K562 (cell line): ENCODE data around the gene SPOCK3. TPM values are rescaled to one million over a fixed set of nuclear protein-coding genes. Genes with fewer than 3 reads are reported as not detected.

Experiments
- ATAC-seq: fragments of 200-7000 bp; cut with Tn5 transposase; 3 replicates; pipeline ENCODE4 v1.9.1; 2020; ENCODE audit warnings: moderate library complexity
- BruUV-seq: library from RNA; stranded (reverse); fragments of 400-500 nt; replicated peaks from 2 replicates; lab custom pipeline; 2021; lab: Mats Ljungman, UMichigan
- CTCF ChIA-PET: fragments of 300-600 bp; formaldehyde crosslinking; extraction: SDS; loops from one replicate; lab custom pipeline; 2021; ENCODE audit warnings: low intra/inter-chr PET ratio; lab: Yijun Ruan, JAX
- POLR2A ChIA-PET: fragments of 300-600, 350-650 bp; sonication (Branson Sonifier 250); formaldehyde crosslinking; extraction: SDS; loops from one replicate; lab custom pipeline; 2021; ENCODE audit warnings: antibody characterized with exemption, inconsistent platforms; lab: Yijun Ruan, JAX
- DNase-seq, 4 experiments: peaks; one replicate each; pipeline versions ENCODE4 v3.0.0 to v3.0.0-alpha.2; 2011 to 2018; ENCODE audit warnings: low spot score in 3 of 4, mixed read lengths in 3 of 4; ENCODE audit errors: extremely low read depth in 1 of 4
- FAIRE-seq: peaks from 2 replicates; lab custom pipeline; 2011; peaks lifted over from hg19 to GRCh38; lab: Jason Lieb, UNC
- H2AFZ ChIP-seq: 2 replicates; pipeline ENCODE4 v1.6.0; 2011; ENCODE audit warnings: low read depth, low read length, control low read depth, inconsistent platforms
- H3K27ac ChIP-seq: fragments of 200-600 bp; 3 replicates; pipeline ENCODE4 v1.8.0; 2011; ENCODE audit warnings: low read depth, mild to moderate bottlenecking, control low read depth, inconsistent platforms, low read length, moderate library complexity, mixed read lengths; ENCODE audit errors: extremely low read depth
- H3K27me3 ChIP-seq, 2 experiments: fragments of 300-600 bp in 1 of 2; 2 replicates in 1 of 2; 3 replicates in 1 of 2; pipeline versions ENCODE4 v1.6.0 to v1.8.0; 2011; ENCODE audit warnings: inconsistent platforms in 2 of 2, low read length in 2 of 2, mild to moderate bottlenecking in 1 of 2, mixed read lengths in 1 of 2, moderate library complexity in 1 of 2; ENCODE audit not compliant: control insufficient read depth in 2 of 2, insufficient read depth in 2 of 2
- H3K36me3 ChIP-seq: fragments of 300-600 bp; 3 replicates; pipeline ENCODE4 v1.8.0; 2011; ENCODE audit warnings: mild to moderate bottlenecking, low read length, inconsistent platforms; ENCODE audit not compliant: control insufficient read depth, insufficient read depth
- H3K4me1 ChIP-seq, 2 experiments: fragments of 200-600 bp in 1 of 2; replicated peaks in 1 of 2; 2 replicates in 1 of 2; 3 replicates in 1 of 2; pipeline versions ENCODE4 v1.5.1 to v1.8.0; 2011; ENCODE audit warnings: inconsistent platforms in 2 of 2, low read length in 2 of 2, mild to moderate bottlenecking in 1 of 2, mixed read lengths in 1 of 2, moderate library complexity in 1 of 2; ENCODE audit not compliant: control insufficient read depth in 2 of 2, insufficient read depth in 2 of 2
- H3K4me2 ChIP-seq: 2 replicates; pipeline ENCODE4 v1.6.1; 2011; ENCODE audit warnings: low read length, control low read depth, inconsistent platforms, mixed read lengths; ENCODE audit not compliant: insufficient read depth
- H3K4me3 ChIP-seq: fragments of 200-600 bp; sonication (generic), shearing (Covaris generic); 2 replicates; pipeline ENCODE4 v1.5.1; 2016; ENCODE audit warnings: control low read depth, inconsistent platforms
- H3K79me2 ChIP-seq: fragments of 200-600 bp; 3 replicates; pipeline ENCODE4 v1.8.0; 2011; ENCODE audit warnings: low read length, inconsistent platforms; ENCODE audit not compliant: control insufficient read depth, insufficient read depth
- H3K9ac ChIP-seq, 2 experiments: 2 replicates each; pipeline versions ENCODE4 v1.6.0 to v1.6.1; 2011; ENCODE audit warnings: low read depth in 2 of 2, low read length in 2 of 2, control low read depth in 1 of 2, inconsistent platforms in 1 of 2, mild to moderate bottlenecking in 1 of 2, mixed read lengths in 1 of 2; ENCODE audit not compliant: insufficient read depth in 1 of 2
- H3K9me1 ChIP-seq: one replicate; pipeline ENCODE4 v1.6.0; 2011; ENCODE audit warnings: inconsistent platforms, mild to moderate bottlenecking, low read length, moderate library complexity; ENCODE audit not compliant: control insufficient read depth, insufficient read depth
- H3K9me3 ChIP-seq: replicated peaks from 2 replicates; pipeline ENCODE4 v1.5.1; 2011; ENCODE audit warnings: low read depth, low read length, inconsistent platforms; ENCODE audit not compliant: control insufficient read depth, insufficient read depth
- H4K20me1 ChIP-seq: replicated peaks from 2 replicates; pipeline ENCODE4 v1.6.1; 2011; ENCODE audit warnings: low read length, inconsistent platforms, mixed read lengths; ENCODE audit not compliant: control insufficient read depth, insufficient read depth
- ADNP ChIP-seq: fragments of 200-800 bp; sonication (Bioruptor generic); IDR thresholded peaks from 2 replicates; pipeline ENCODE4 v1.6.1; 2016; ENCODE audit warnings: missing genetic modification characterization, missing compliant biosample characterization
- FOXP1 ChIP-seq: sonication (generic); formaldehyde crosslinking; IDR thresholded peaks from 2 replicates; pipeline ENCODE4 v1.8.0; 2022; ENCODE audit warnings: mild to moderate bottlenecking, missing genetic modification reagents
- HDAC8 ChIP-seq: fragments of 450-650 bp; IDR thresholded peaks from 2 replicates; pipeline ENCODE4 v1.6.1; 2016; ENCODE audit warnings: mild to moderate bottlenecking, missing genetic modification characterization, moderate library complexity, missing compliant biosample characterization
- HOXB6 ChIP-seq: fragments of 250-450 bp; sonication (Bioruptor Pico); IDR thresholded peaks from 2 replicates; pipeline ENCODE4 v1.5.1; 2022; ENCODE audit warnings: mild to moderate bottlenecking, borderline replicate concordance
- KAT2B ChIP-seq: IDR thresholded peaks from one replicate; pipeline ENCODE4 v1.6.1; 2012; ENCODE audit warnings: low read depth, mild to moderate bottlenecking, control low read depth, inconsistent platforms, low read length, moderate library complexity
- KLF16 ChIP-seq: IDR thresholded peaks from 2 replicates; pipeline ENCODE4 v1.6.1; 2016; ENCODE audit warnings: antibody characterized with exemption
- NFXL1 ChIP-seq: fragments of 450-650 bp; formaldehyde crosslinking; IDR thresholded peaks from 2 replicates; pipeline ENCODE4 v1.4.0; 2021; ENCODE audit warnings: mild to moderate bottlenecking
- NR0B1 ChIP-seq: fragments of 450-650 bp; IDR thresholded peaks from one replicate; pipeline ENCODE4 v1.6.1; 2018; ENCODE audit warnings: mild to moderate bottlenecking, moderate library complexity; ENCODE audit not compliant: partially characterized antibody
- PHTF2 ChIP-seq: fragments of 250-450 bp; sonication (Bioruptor Pico); IDR thresholded peaks from 2 replicates; pipeline ENCODE4 v1.5.0; 2021; ENCODE audit warnings: mild to moderate bottlenecking
- RAD21 ChIP-seq, 2 experiments: fragments of 250-450 bp in 1 of 2; fragments of 450-650 bp in 1 of 2; sonication (Bioruptor Pico) in 1 of 2; formaldehyde crosslinking in 1 of 2; IDR thresholded peaks in 1 of 2; conservative IDR thresholded peaks in 1 of 2; 2 replicates each; pipeline versions ENCODE4 v1.4.0 to v1.8.0; 2020 to 2022; ENCODE audit warnings: mild to moderate bottlenecking in 2 of 2, moderate library complexity in 1 of 2
- SAFB ChIP-seq: fragments of 200-400 bp; formaldehyde crosslinking; IDR thresholded peaks from 2 replicates; pipeline ENCODE4 v1.6.1; 2017; ENCODE audit warnings: low read depth, low read length, borderline replicate concordance
- SLC30A9 ChIP-seq: fragments of 250-450 bp; sonication (Bioruptor Pico); IDR thresholded peaks from 2 replicates; pipeline ENCODE4 v1.8.0; 2022; ENCODE audit warnings: mild to moderate bottlenecking, moderate library complexity
- SREBF2 ChIP-seq: sonication (generic); formaldehyde crosslinking; IDR thresholded peaks from 2 replicates; pipeline ENCODE4 v1.4.0; 2020; ENCODE audit warnings: mild to moderate bottlenecking, missing genetic modification reagents
- STAG1 ChIP-seq: sonication (generic); formaldehyde crosslinking; IDR thresholded peaks from 2 replicates; pipeline ENCODE4 v1.5.0; 2020; ENCODE audit warnings: missing genetic modification reagents, borderline replicate concordance
- THRA ChIP-seq: fragments of 450-650 bp; IDR thresholded peaks from 2 replicates; pipeline ENCODE4 v1.6.1; 2017; ENCODE audit warnings: mild to moderate bottlenecking, moderate library complexity
- ZNF609 ChIP-seq: sonication (generic); formaldehyde crosslinking; IDR thresholded peaks from 2 replicates; pipeline ENCODE4 v1.8.1; 2023; ENCODE audit warnings: missing genetic modification reagents, mild to moderate bottlenecking, borderline replicate concordance
- in situ Hi-C: fragments of 300-500 bp; cut with MboI; formaldehyde crosslinking; loops from 4 replicates; pipeline ENCODE4 v1.15.0; 2018; ENCODE audit warnings: inconsistent platforms, mixed read lengths
- intact Hi-C: fragments of 100-400 bp; cut with micrococcal nuclease; formaldehyde crosslinking; loops from 2 replicates; pipeline ENCODE4 v1.14.2; 2022
- polyA plus RNA-seq, 8 experiments: library from polyadenylated mRNA; depleted of rRNA in 4 of 8; stranded (reverse) in 5 of 8; unstranded in 3 of 8; fragments of >200 nt; fragmentation: Nextera tagmentation in 2 of 8; fragmentation: Illumina TruSeq in 1 of 8; extraction: Ambion mirVana in 2 of 8; extraction: Trizol in 1 of 8; gene quantifications; 2 replicates each; pipeline versions ENCODE4 v1.2.1 to v1.2.3, GENCODE V29; 2011 to 2014; ENCODE audit warnings: inconsistent platforms in 1 of 8, missing spikeins in 1 of 8
- total RNA-seq, 7 experiments: library from RNA; depleted of rRNA in 6 of 7; stranded (reverse); fragments of >200 nt in 6 of 7; fragmentation: Illumina TruSeq in 2 of 7; extraction: Trizol in 2 of 7; gene quantifications; 2 replicates each; pipeline versions ENCODE4 v1.2.1 to v1.2.3, GENCODE V29; 2011 to 2021; ENCODE audit warnings: low replicate concordance in 1 of 7

The SPOCK3 gene
- total and polyA plus RNA-seq, 9 of the 15 experiments (the other 6 are each of a cell fraction or from before 2014, with no cell fraction given): not detected

- TF ChIP-seq PHTF2 (CRISPR knock-in tag): no peak
These were observed 436.2 kb downstream of the SPOCK3 start (continued) for GRCh38 chr4:166798126-166798525.

- Histone ChIP-seq H3K27me3 (no peaks in the 10 kb centered on the region), H3K9ac (no peak overlapping the region), H3K9me1 (no peaks in the 10 kb centered on the region), H3K4me2 (no peak overlapping the region), H3K27ac (no peak overlapping the region), H3K79me2 (no peaks in the 10 kb centered on the region), H3K4me1 (no peaks in the 10 kb centered on the region), H4K20me1 (no peaks in the 10 kb centered on the region), H2AFZ (no peak overlapping the region), H3K4me3 (no peak overlapping the region), H3K9me3 (no peaks in the 10 kb centered on the region; the same call in none of the 2 replicates), H3K36me3 (no peaks in the 10 kb centered on the region)
- CTCF ChIA-PET: no interaction called here
- intact Hi-C loops: no loop called here
- FAIRE-seq: no peak
- in situ Hi-C loops: no loop called here
- POLR2A ChIA-PET: no interaction called here
- no peak for DNase-seq
- no TSS peak for BruUV-seq
- no peak for ATAC-seq
- no peak for TF ChIP-seq SLC30A9 (CRISPR knock-in tag)
- no peak for TF ChIP-seq SREBF2
- TF ChIP-seq KLF16: no peak
- TF ChIP-seq NR0B1: no peak
- TF ChIP-seq RAD21 (CRISPR knock-in tag; conservative IDR thresholded peaks at IDR 0.05 in 1 of 2, IDR thresholded peaks at IDR 0.05 in 1 of 2): no peak
- TF ChIP-seq HDAC8 (tag): no peak
- no peak for TF ChIP-seq THRA
- TF ChIP-seq STAG1 (CRISPR knock-in tag): no peak
- TF ChIP-seq NFXL1 (CRISPR knock-in tag): no peak
- no peak for TF ChIP-seq HOXB6 (CRISPR knock-in tag)
- no peak for TF ChIP-seq KAT2B
- no peak for TF ChIP-seq ZNF609 (CRISPR knock-in tag)
- TF ChIP-seq ADNP (tag): no peak
- TF ChIP-seq SAFB: no peak
- TF ChIP-seq FOXP1 (CRISPR knock-in tag): no peak
These were observed 456.5 kb downstream of the SPOCK3 start for GRCh38 chr4:166777760-166778159.
